A673 (cell line): ENCODE data around the gene CIDEA.

ENCODE experiments used
- CTCF ChIP-seq: fragments of 300-800, 200-600 bp; sonication (generic); conservative IDR thresholded peaks from 2 replicates; pipeline ENCODE4 v1.5.1; 2017; ENCODE audit warnings: low read depth, mild to moderate bottlenecking, antibody characterized with exemption, low read length, moderate library complexity, mixed read lengths
- EZH2 ChIP-seq: fragments of 200-600 bp; sonication (generic); IDR thresholded peaks from 2 replicates; pipeline ENCODE4 v1.6.1; 2017; ENCODE audit warnings: borderline replicate concordance, low read depth, mild to moderate bottlenecking, mixed read lengths, antibody characterized with exemption, low read length; ENCODE audit not compliant: poor library complexity, severe bottlenecking

- TF ChIP-seq CTCF (no peak), EZH2 (no peak)
Measured at GRCh38 chr18:12309683-12310198, 55.6 kb downstream of the CIDEA start.
